HepG2 (cell line): ENCODE data around the gene CUL9. TPM values are rescaled to one million over a fixed set of nuclear protein-coding genes. Genes with fewer than 3 reads are reported as not detected.

Source experiments
- BORCS8-MEF2B ChIP-seq: sonication (generic); formaldehyde crosslinking; IDR thresholded peaks from 2 replicates; pipeline ENCODE4 v1.8.0; 2022; ENCODE audit warnings: mild to moderate bottlenecking, missing genetic modification reagents
- HDAC1 ChIP-seq: sonication (generic); formaldehyde crosslinking; IDR thresholded peaks from 2 replicates; pipeline ENCODE4 v1.5.1; 2020; ENCODE audit warnings: mild to moderate bottlenecking, missing genetic modification reagents
- HIC2 ChIP-seq: sonication (generic); formaldehyde crosslinking; IDR thresholded peaks from 2 replicates; pipeline ENCODE4 v1.9.0; 2022; ENCODE audit warnings: low read depth, missing genetic modification reagents
- HNF1B ChIP-seq: sonication (generic); formaldehyde crosslinking; IDR thresholded peaks from 2 replicates; pipeline ENCODE4 v1.5.1; 2020; ENCODE audit warnings: mild to moderate bottlenecking, moderate library complexity, missing genetic modification reagents
- KDM1A ChIP-seq: IDR thresholded peaks from 2 replicates; pipeline ENCODE4 v1.6.1; 2016; ENCODE audit warnings: missing compliant biosample characterization
- MAX ChIP-seq: IDR thresholded peaks from 2 replicates; pipeline ENCODE4 v1.6.1; 2012; ENCODE audit warnings: inconsistent platforms
- POLR2A ChIP-seq, 2 experiments: IDR thresholded peaks; 2 replicates each; pipeline ENCODE4 v1.6.1; 2011; ENCODE audit warnings: low read depth in 2 of 2, low read length in 2 of 2, mild to moderate bottlenecking in 1 of 2, moderate library complexity in 1 of 2; ENCODE audit not compliant: insufficient read depth in 1 of 2
- RARG ChIP-seq: sonication (generic); formaldehyde crosslinking; IDR thresholded peaks from 2 replicates; pipeline ENCODE4 v1.4.0; 2020; ENCODE audit warnings: low read depth, mild to moderate bottlenecking, missing genetic modification reagents
- SP1 ChIP-seq, 2 experiments: fragments of 450-650 bp in 1 of 2; sonication (generic) in 1 of 2; formaldehyde crosslinking in 1 of 2; IDR thresholded peaks; 2 replicates each; pipeline versions ENCODE4 v1.4.0 to v1.6.1; 2016 to 2020; ENCODE audit warnings: missing genetic modification reagents in 1 of 2
- TFDP1 ChIP-seq: IDR thresholded peaks from 2 replicates; pipeline ENCODE4 v1.6.1; 2016; ENCODE audit warnings: missing compliant biosample characterization, missing genetic modification reagents, borderline replicate concordance
- ZMYM2 ChIP-seq: sonication (generic); formaldehyde crosslinking; IDR thresholded peaks from 2 replicates; pipeline ENCODE4 v1.8.0; 2022; ENCODE audit warnings: mild to moderate bottlenecking, missing genetic modification reagents
- ZNF569 ChIP-seq: sonication (generic); formaldehyde crosslinking; IDR thresholded peaks from 2 replicates; pipeline ENCODE4 v1.5.0; 2020; ENCODE audit warnings: mild to moderate bottlenecking, missing genetic modification reagents, moderate library complexity, borderline replicate concordance
- ZNF609 ChIP-seq: sonication (generic); formaldehyde crosslinking; IDR thresholded peaks from 2 replicates; pipeline ENCODE4 v1.4.0; 2020; ENCODE audit warnings: mild to moderate bottlenecking, missing genetic modification reagents, borderline replicate concordance
- ZNF766 ChIP-seq: sonication (generic); formaldehyde crosslinking; IDR thresholded peaks from 2 replicates; pipeline ENCODE4 v1.5.0; 2020; ENCODE audit warnings: missing genetic modification reagents, borderline replicate concordance
- ZNF841 ChIP-seq: sonication (generic); formaldehyde crosslinking; IDR thresholded peaks from 2 replicates; pipeline ENCODE4 v1.8.1; 2023; ENCODE audit warnings: missing genetic modification reagents, borderline replicate concordance
- ZNF850 ChIP-seq: sonication (generic); formaldehyde crosslinking; conservative IDR thresholded peaks from 2 replicates; pipeline ENCODE4 v1.9.0; 2021; ENCODE audit warnings: mild to moderate bottlenecking, missing genetic modification reagents
- ZSCAN12 ChIP-seq: sonication (generic); formaldehyde crosslinking; IDR thresholded peaks from 2 replicates; pipeline ENCODE4 v1.9.0; 2021; ENCODE audit warnings: mild to moderate bottlenecking, missing genetic modification reagents
- polyA plus RNA-seq, 8 experiments: library from polyadenylated mRNA; depleted of rRNA in 3 of 8; stranded (reverse) in 7 of 8; unstranded in 1 of 8; fragments of >200 nt; fragmentation: Illumina TruSeq in 4 of 8; extraction: Trizol in 4 of 8; gene quantifications; 2 replicates each; pipeline versions ENCODE4 v1.2.1 to v1.2.3, GENCODE V29; 2011 to 2016; ENCODE audit warnings: low read depth in 4 of 8, missing spikeins in 1 of 8, mixed read lengths in 1 of 8; ENCODE audit not compliant: insufficient read depth in 1 of 8
- total RNA-seq, 5 experiments: library from RNA; depleted of rRNA; stranded (reverse); fragments of >200 nt; fragmentation: Illumina TruSeq; extraction: Trizol; gene quantifications; 2 replicates each; pipeline ENCODE4 v1.2.3, GENCODE V29; 2016; ENCODE audit warnings: low read depth in 1 of 5

Gene CUL9
- total and polyA plus RNA-seq, 2 of the 13 experiments (the other 11 are each of a cell fraction or from before 2014, with no cell fraction given) = 11.4 to 13.7 TPM

GRCh38 chr6:43170931-43171706 lies 10.9 kb upstream of the CUL9 start, which contains the start of gene SRF (continued):
- TF ChIP-seq ZNF609 = no peak
- no peak for TF ChIP-seq RARG (CRISPR knock-in tag)
- peak; percentile 86 for TF ChIP-seq ZNF766 (CRISPR knock-in tag)
- no peak for TF ChIP-seq SP1 (IDR thresholded peaks at IDR 0.05)
- TF ChIP-seq SP1 (CRISPR knock-in tag; IDR thresholded peaks at IDR 0.05) = peak; percentile 41; the same call in 1 of the 2 replicates
- TF ChIP-seq KDM1A (CRISPR knock-in tag) = peak; percentile 93; the same call in 1 of the 2 replicates
- TF ChIP-seq TFDP1 (CRISPR knock-in tag) = peak; percentile 77; the same call in 1 of the 2 replicates
- TF ChIP-seq POLR2A (IDR thresholded peaks at IDR 0.05; ENCODE audit: insufficient read depth in 1 of 2, low read depth in 2 of 2, low read length in 2 of 2) = peak in 1 of 2 experiments; percentile 74; a peak in 2 of 4 replicates
- peak; percentile 65 for TF ChIP-seq HDAC1
- peak; percentile 57; the same call in 1 of the 2 replicates for TF ChIP-seq BORCS8-MEF2B (CRISPR knock-in tag)
- TF ChIP-seq MAX = peak; percentile 95
- TF ChIP-seq ZMYM2 (CRISPR knock-in tag) = peak; percentile 76; the same call in 1 of the 2 replicates
- 0 out of 2 replicates have a peak, but pooled peaks have one; percentile 6 for TF ChIP-seq ZNF850 (CRISPR knock-in tag)
- TF ChIP-seq HIC2 (CRISPR knock-in tag) = peak; percentile 24; the same call in 1 of the 2 replicates
- peak; percentile 90 for TF ChIP-seq HNF1B (CRISPR knock-in tag)
- TF ChIP-seq ZNF569 (CRISPR knock-in tag) = no peak
- TF ChIP-seq ZNF841 = peak; percentile 62; the same call in 1 of the 2 replicates
- no peak; the same call in none of the 2 replicates for TF ChIP-seq ZSCAN12 (CRISPR knock-in tag)
